Hematopoietic multipotent progenitor cell treated with erythropoietin and hydrocortisone succinate and interleukin-3 and kit ligand, for 17 days (in vitro differentiated cells): ENCODE data around the gene MOB1B.

Experiments
- DNase-seq: peaks from one replicate; pipeline ENCODE4 v3.0.0-alpha.2; 2015; ENCODE audit warnings: low spot score

Gene MOB1B

DNA sequence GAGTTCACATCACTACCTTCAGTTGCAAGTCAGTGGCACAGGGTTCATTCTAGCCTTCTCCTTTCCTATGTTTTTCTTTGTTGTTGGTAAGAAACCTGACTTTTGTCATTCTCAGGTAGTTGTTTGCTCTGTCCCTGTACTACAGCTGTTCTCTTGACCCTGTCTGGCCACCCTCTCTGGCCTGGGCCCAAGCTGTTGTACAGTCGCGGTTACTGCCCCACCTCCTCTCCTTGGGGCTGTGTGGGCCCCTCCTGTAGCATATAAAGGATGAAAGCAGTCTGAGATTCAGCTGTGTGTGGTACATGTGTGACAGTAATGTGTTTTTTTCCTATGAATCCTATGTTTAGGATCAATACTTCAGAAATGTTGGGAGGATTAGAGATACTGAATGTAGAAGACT, 12.5 kb downstream of the MOB1B start:
- no peak for DNase-seq

GRCh38 chr4:70915036-70915815, 13.1 kb downstream of the MOB1B start:
- DNase-seq = no peak

- no peak for DNase-seq
Measured at GRCh38 chr4:70915874-70916559, 13.8 kb downstream of the MOB1B start.

DNA sequence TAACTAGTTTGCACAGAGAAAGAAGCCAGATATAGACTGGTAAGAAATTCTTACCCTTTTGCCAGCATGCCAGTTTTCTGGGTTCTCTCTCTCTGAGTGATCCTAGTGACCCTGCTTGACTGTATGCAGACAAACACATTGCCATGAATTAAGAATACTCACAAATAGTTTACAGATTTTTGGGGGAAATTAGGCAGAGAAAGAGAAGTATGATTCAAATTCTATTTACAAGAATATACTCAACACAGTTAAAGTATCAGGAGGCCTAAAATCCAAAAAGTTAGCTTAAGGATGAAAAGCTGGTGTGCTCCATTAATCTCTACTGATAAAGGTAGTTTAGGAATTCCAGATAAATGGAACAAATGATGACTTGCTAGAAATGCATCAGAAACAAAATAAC, 18.4 kb downstream of the MOB1B start:
- DNase-seq = no peak

DNA sequence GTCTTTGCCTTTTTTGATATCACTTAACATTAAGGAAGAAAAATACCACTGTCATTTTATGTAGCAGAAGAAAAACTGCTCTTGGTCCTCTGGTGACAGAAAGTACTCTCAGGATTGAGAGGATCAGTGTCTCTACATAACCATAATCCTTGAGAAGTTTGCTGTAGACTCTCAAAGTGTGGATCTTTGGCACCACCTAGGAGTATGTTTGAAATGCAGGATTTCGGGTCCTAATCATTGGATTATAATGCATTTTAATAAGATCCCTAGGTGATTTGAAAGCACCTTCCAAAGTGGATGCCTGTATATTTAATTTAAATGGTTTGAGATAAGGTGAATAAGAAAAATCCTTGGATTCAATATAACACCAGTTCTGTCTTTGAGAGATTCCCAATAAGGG, 23.2 kb downstream of the MOB1B start:
- DNase-seq = peak; percentile 65

GRCh38 chr4:70925899-70926635, 23.9 kb downstream of the MOB1B start:
- DNase-seq = no peak

GRCh38 chr4:70927502-70928137, 25.5 kb downstream of the MOB1B start:
- no peak for DNase-seq

- DNase-seq = no peak
Measured at GRCh38 chr4:70930530-70931256, 28.5 kb downstream of the MOB1B start.

DNA sequence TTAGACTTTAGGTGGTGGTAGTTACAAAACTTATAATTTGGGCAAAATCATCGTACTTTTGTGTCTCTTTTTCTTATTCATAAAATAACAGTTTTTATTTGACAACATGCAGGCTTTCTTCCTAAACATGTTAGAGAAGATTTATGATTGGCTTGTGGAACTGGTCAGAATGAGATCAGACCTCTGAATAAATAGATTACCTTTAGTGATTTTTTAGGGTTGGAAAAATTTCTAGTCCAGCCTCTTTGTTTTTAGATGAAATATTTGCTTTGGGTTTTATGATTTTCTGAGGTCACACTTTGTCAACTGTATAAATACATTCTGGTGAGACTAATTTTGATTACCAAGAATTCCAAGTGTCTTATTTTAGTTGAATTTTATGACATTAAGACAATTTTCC, 29.2 kb downstream of the MOB1B start:
- no peak for DNase-seq

- DNase-seq = no peak
Measured at GRCh38 chr4:70932984-70933383, 30.8 kb downstream of the MOB1B start.

DNA sequence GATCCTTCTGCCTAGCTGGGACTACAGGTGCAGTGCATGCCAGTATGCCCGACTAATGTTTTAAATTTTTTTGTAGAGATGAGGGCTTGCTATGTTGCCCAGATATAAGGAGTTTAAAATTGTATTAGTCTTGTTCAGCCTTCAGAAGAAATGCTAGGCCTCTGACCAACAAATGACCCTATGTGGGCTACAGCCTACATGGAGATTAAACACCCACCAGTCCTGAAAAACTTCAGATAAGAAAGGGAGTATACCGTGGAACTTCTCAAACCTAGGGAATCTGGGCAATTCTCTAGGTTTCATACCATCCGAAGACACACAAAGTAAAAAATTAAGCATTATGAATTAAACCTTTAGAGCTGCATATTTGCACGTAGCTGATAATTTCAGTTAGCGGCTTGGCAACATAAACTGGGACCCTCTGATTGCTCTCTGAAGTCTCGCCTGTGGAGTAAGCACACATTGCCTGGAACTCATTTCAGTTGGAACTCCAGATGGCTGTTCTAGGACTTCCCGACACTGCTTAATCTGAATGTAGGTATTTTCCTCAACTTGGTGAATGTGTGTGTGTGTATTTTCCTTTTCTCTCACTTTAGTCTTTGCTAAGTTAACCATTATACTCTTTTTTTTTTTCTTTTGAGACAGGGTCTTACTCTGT, 33.0 kb downstream of the MOB1B start:
- no peak for DNase-seq

GRCh38 chr4:70936200-70936787, 34.1 kb downstream of the MOB1B start:
- DNase-seq = no peak

DNA sequence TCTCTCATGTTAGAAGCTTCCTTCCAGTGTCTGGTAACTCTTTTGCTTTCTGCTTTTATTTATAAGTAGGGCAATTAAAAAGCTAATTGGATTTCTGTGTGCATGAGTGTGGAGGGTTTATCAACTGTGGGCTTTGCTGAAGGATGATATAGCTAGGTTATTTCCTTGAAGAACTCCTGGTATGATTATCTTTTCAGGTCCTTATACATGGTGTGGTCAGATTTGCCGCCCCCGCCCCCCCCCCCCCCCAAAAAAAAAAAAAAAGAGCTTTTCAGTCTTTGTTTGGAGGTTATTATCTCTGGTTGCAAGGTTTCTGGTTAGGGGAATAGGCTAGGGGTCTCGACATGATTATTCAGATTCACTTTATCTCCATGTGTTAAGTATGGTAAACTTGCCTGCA, 35.9 kb downstream of the MOB1B start:
- no peak for DNase-seq

DNA sequence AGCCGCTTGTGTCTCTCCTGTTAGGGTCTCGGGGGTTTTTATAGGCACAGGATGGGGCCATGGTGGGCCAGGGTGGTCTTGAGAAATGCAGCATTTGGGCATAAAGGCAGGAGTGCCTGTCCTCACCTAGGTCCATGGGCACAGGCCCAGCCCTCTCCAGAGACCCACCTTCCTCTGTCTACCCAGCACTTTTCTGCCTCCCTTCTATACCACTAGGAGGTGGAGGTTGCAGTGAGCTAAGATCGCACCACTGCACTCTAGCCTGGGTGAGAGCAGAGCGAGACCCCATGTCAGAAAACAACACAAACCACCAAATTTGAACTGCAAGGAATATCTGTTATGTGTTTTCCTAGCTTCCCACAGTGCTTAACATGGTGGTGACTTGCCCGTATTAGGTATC, 38.0 kb downstream of the MOB1B start:
- no peak for DNase-seq

- no peak for DNase-seq
Measured at GRCh38 chr4:70943114-70943513, 40.9 kb downstream of the MOB1B start.

- no peak for DNase-seq
Measured at GRCh38 chr4:70945046-70945445, 42.9 kb downstream of the MOB1B start.

DNA sequence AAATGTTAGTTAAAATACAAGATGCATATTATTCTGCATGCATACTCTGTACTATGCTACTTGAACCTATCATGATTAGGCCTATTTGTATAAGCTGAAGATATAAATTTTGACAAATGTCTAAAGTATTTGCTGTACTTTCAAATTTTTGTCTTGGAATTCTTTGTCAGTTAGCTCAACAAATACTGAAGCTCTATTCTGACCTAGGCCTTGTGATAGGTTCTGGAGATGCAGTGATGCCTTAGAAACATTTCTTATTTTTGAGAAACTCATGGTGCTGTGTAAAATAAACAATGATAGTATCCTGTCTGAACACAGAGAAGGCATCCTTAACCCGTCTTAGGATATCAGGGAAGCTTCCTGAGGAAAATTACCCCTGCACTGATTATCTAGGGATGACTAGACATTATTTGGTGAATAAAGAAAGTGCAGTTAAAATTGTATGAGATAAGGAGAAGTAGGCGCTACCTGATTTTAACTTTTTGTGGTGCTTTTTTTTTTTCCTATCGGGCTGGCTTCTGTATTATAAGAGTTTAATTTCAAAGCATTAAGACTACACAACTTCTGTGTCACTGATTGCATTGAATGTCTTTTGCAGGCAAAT, 43.4 kb downstream of the MOB1B start:
- DNase-seq = no peak

GRCh38 chr4:70946939-70947338, 44.8 kb downstream of the MOB1B start:
- DNase-seq = no peak

- peak; percentile 58 for DNase-seq
Measured at GRCh38 chr4:70948665-70949260, 46.6 kb downstream of the MOB1B start.

DNA sequence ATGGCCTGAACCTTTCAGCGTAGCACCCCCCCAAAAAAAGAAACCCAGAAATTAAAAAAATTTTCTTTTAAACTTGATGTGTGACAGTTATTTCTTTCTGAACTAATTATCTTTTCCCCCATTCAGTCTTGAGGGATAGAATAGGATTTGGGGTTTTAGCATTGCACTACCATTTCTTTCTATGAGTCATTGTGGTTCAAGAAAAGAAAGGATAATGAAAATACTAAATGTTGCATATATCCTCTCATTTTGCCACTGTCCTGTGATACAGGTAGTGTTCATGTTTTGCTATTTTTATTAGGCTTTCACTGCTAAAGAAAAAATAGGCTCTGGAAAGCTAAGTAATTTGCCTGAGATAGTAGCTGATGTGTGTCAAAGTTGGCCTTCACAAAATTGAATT, 51.9 kb downstream of the MOB1B start:
- no peak for DNase-seq
